ENCODE results near the gene FMN2.

The FMN2 gene

GRCh38 chr1:240462277-240462676, 370.6 kb downstream of the FMN2 start:
- no peak for DNase-seq

GRCh38 chr1:240462766-240463395, 371.2 kb downstream of the FMN2 start:
- no peak for DNase-seq

GRCh38 chr1:240464099-240464498, 372.4 kb downstream of the FMN2 start:
- no peak for DNase-seq

- DNase-seq, result peak; percentile 74
Measured at GRCh38 chr1:240465531-240465940, 373.9 kb downstream of the FMN2 start.

GRCh38 chr1:240466509-240466908, 374.8 kb downstream of the FMN2 start:
- no peak for DNase-seq

- DNase-seq, result no peak
Measured at GRCh38 chr1:240467895-240468294, 376.2 kb downstream of the FMN2 start.

GRCh38 chr1:240468656-240469055, 377.0 kb downstream of the FMN2 start:
- DNase-seq, result no peak

- peak; percentile 72 for DNase-seq
Measured at GRCh38 chr1:240474133-240474614, 382.5 kb downstream of the FMN2 start.

- DNase-seq, result no peak
Measured at GRCh38 chr1:240475832-240476231, 384.1 kb downstream of the FMN2 start.

- DNase-seq, result no peak
Measured at GRCh38 chr1:240478536-240478935, 386.9 kb downstream of the FMN2 start.

- peak; percentile 27 for DNase-seq
Measured at GRCh38 chr1:240484804-240485443, 393.2 kb downstream of the FMN2 start.

GRCh38 chr1:240486611-240487010, 394.9 kb downstream of the FMN2 start:
- no peak for DNase-seq

GRCh38 chr1:240487493-240487892, 395.8 kb downstream of the FMN2 start:
- no peak for DNase-seq

- DNase-seq, result no peak
Measured at GRCh38 chr1:240491156-240491555, 399.5 kb downstream of the FMN2 start.

GRCh38 chr1:240491796-240492195, 400.1 kb downstream of the FMN2 start:
- DNase-seq, result no peak

- no peak for DNase-seq
Measured at GRCh38 chr1:240492832-240493440, 401.3 kb downstream of the FMN2 start.

- DNase-seq, result no peak
Measured at GRCh38 chr1:240495601-240496000, 403.9 kb downstream of the FMN2 start.

GRCh38 chr1:240496356-240496755, 404.7 kb downstream of the FMN2 start:
- no peak for DNase-seq

- no peak for DNase-seq
Measured at GRCh38 chr1:240496941-240497340, 405.3 kb downstream of the FMN2 start.

GRCh38 chr1:240497908-240498307, 406.2 kb downstream of the FMN2 start:
- no peak for DNase-seq

- no peak for DNase-seq
Measured at GRCh38 chr1:240498335-240498734, 406.7 kb downstream of the FMN2 start.

GRCh38 chr1:240499012-240499411, 407.3 kb downstream of the FMN2 start:
- peak; percentile 74 for DNase-seq

- no peak for DNase-seq
Measured at GRCh38 chr1:240500647-240501046, 409.0 kb downstream of the FMN2 start.

GRCh38 chr1:240501115-240501514, 409.4 kb downstream of the FMN2 start:
- no peak for DNase-seq
